Progenitor cell of endocrine pancreas (in vitro differentiated cells): ENCODE data around the gene NYAP2. TPM values are rescaled to one million over a fixed set of nuclear protein-coding genes. Genes with fewer than 3 reads are reported as not detected.

Experiments
- DNase-seq: peaks from one replicate; pipeline ENCODE4 v3.0.0; 2021; ENCODE audit warnings: low spot score; ENCODE audit not compliant: unreplicated experiment
- H3K27ac Mint-ChIP-seq: 2 replicates; pipeline ENCODE4 v1.8.0; 2021; ENCODE audit warnings: mild to moderate bottlenecking, moderate library complexity, mixed read lengths
- H3K27me3 Mint-ChIP-seq: 2 replicates; pipeline ENCODE4 v1.8.0; 2021; ENCODE audit warnings: mixed read lengths
- H3K36me3 Mint-ChIP-seq: 2 replicates; pipeline ENCODE4 v1.8.0; 2022; ENCODE audit warnings: mixed read lengths; ENCODE audit not compliant: insufficient read depth
- H3K4me1 Mint-ChIP-seq: 2 replicates; pipeline ENCODE4 v1.8.0; 2021; ENCODE audit warnings: low read depth, mixed read lengths
- H3K4me3 Mint-ChIP-seq: 2 replicates; pipeline ENCODE4 v1.8.0; 2021; ENCODE audit warnings: low read depth, mild to moderate bottlenecking, moderate library complexity, mixed read lengths
- H3K9me3 Mint-ChIP-seq: 2 replicates; pipeline ENCODE4 v1.8.0; 2021; ENCODE audit warnings: low read depth, mixed read lengths
- CTCF ChIP-seq: fragments of 200-600 bp; sonication (generic); IDR thresholded peaks from one replicate; pipeline ENCODE4 v1.5.0; 2021; ENCODE audit warnings: antibody characterized with exemption, mild to moderate bottlenecking; ENCODE audit not compliant: unreplicated experiment
- total RNA-seq: library from RNA; stranded (reverse); gene quantifications from 2 replicates; pipeline ENCODE4 v1.2.1, GENCODE V29; 2021

NYAP2 gene
- total RNA-seq, 1 donor from 2014 or later, result 0.10 TPM

DNA sequence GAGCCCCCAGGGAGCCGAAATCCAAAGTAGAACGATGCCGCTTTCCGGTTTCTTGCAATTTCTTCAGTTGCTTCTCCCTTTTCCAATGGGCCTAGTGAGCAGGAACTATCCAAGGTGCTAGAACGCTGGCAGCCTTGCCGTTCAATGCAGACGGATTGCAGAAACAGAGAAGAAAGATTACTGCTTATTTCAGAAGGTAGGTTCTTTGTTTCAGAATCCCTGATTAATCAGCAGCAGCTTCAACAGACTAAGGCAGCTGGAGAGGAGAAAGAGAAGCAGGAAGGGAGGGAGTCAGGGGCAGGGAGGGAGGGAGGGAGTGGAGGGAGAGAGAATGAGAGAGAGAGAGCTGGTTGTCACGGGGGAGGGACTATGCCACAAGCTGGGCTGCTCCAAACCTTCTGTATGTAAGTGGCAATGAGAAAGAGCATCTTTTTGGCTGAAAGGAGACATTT, 576 bp downstream of the NYAP2 start:
- Mint-ChIP-seq H3K27ac (no peak overlapping the region), H3K9me3 (no peaks in the 10 kb centered on the region), H3K27me3 (peaks cover 35% of the 10 kb centered on the region), H3K36me3 (no peaks in the 10 kb centered on the region), H3K4me3 (no peak overlapping the region), H3K4me1 (no peaks in the 10 kb centered on the region)
- no peak for TF ChIP-seq CTCF
- peak; percentile 44 for DNase-seq

DNA sequence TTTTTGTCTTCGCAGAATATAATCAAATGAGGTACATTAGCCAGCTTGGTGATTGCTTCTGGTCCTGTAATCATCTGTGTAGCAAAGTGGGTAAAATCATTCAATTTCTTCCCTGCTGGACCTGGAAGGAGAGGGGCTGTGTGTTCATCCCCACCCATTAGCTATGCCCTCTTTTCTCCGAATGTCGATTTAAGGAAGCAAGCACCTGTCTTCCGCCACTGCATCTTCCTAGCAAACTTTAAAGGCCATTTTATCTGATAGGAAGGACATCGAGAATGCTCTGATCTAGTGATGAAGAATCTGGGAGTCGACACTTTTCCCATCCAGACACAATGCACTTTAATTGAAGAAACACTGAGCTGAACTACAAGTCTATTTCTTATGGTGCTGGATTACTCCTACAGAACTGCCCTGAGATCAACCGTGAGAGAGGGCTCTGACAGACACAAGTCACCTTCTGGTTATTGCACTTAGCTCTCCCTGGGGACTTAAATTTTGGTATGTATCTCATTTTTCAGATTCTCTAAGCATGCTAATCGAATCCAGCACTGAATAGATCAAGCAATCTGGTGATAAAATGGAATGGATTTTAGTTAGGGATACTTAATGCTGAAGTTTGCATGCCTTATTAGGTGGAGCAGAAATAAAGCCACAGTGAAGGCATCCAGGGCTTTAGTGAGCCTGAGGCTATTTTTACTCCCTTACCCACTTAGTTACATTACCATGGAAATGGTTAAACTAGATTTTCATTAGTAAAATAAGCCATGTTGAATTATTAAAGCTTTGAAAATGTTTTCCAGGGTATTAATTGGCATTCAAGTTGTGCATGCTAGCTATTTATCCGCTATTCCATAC, 1.3 kb downstream of the NYAP2 start:
- Mint-ChIP-seq H3K27ac (no peak overlapping the region), H3K36me3 (no peaks in the 10 kb centered on the region), H3K9me3 (no peaks in the 10 kb centered on the region), H3K27me3 (peaks cover 35% of the 10 kb centered on the region), H3K4me3 (no peak overlapping the region), H3K4me1 (no peaks in the 10 kb centered on the region)
- TF ChIP-seq CTCF, result no peak
- no peak for DNase-seq

GRCh38 chr2:225402210-225402776, 2.8 kb downstream of the NYAP2 start:
- no peaks in the 10 kb centered on the region for H3K9me3 Mint-ChIP-seq
- TF ChIP-seq CTCF, result no peak
- H3K4me1 Mint-ChIP-seq, result no peaks in the 10 kb centered on the region
- peaks cover 31% of the 10 kb centered on the region for H3K27me3 Mint-ChIP-seq
- DNase-seq, result no peak
- no peaks in the 10 kb centered on the region for H3K36me3 Mint-ChIP-seq
- H3K27ac Mint-ChIP-seq, result no peak overlapping the region
- H3K4me3 Mint-ChIP-seq, result no peak overlapping the region

DNA sequence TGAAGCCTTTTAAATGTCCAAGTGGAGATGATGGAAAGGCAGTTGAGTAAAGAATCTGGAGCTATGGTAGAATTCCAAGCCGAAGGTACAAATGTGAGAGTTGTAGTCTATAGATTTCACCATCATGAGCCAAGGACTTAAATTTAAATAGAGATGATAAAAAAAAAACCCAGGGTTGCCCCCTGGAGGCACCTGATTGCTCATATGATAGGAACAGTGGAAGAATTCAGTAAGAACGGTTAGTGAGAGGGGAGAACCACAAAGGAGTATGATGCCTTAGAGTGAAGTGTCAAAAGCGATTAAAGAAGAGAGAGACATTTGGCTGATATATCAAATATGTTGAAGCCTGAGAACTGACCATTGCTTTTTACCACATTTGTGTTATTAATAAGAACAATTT, 11.9 kb downstream of the NYAP2 start:
- Mint-ChIP-seq H3K27ac (no peak overlapping the region), H3K9me3 (no peaks in the 10 kb centered on the region), H3K36me3 (no peaks in the 10 kb centered on the region), H3K27me3 (peaks cover 8% of the 10 kb centered on the region), H3K4me3 (no peak overlapping the region), H3K4me1 (peaks cover 1% of the 10 kb centered on the region)
- DNase-seq, result no peak
- TF ChIP-seq CTCF, result no peak

DNA sequence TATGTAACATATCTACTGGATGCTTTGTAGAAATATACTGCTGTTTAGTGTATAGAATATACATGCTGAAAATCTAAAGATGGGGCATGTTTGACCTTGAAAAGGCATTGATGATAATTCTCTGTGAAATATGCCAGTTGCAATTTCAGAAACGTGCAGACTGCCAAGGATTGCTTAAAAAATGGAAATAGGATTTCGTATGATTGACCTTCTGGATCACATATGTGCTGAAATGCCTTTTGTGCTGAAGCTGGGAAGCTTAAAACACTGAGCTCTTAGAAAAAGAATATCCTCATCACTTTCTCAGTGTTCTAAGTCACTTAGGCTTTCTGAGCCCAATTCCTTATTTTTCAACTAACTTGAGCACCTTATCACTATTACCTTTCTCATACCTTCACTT, 14.3 kb downstream of the NYAP2 start:
- no peak for TF ChIP-seq CTCF
- Mint-ChIP-seq H3K27me3 (peaks cover 17% of the 10 kb centered on the region), H3K36me3 (no peaks in the 10 kb centered on the region), H3K4me1 (peaks cover 1% of the 10 kb centered on the region), H3K4me3 (no peak overlapping the region), H3K9me3 (no peaks in the 10 kb centered on the region), H3K27ac (no peak overlapping the region)
- no peak for DNase-seq
